ENCODE measurements around the gene WDFY2.

GRCh38 chr13:51557438-51557837 lies 26.8 kb upstream of the WDFY2 start:
- no peak for TF ChIP-seq CTCF (IDR thresholded peaks at IDR 0.05)
- no peak for TF ChIP-seq POLR2A (IDR thresholded peaks at IDR 0.05)
